Chondrocyte (in vitro differentiated cells): ENCODE measurements around the gene CAV2. TPM values are rescaled to one million over a fixed set of nuclear protein-coding genes. Genes with fewer than 3 reads are reported as not detected.

Experiments used
- DNase-seq: peaks from one replicate; pipeline ENCODE4 v3.0.0; 2021; ENCODE audit warnings: mixed read lengths, low spot score
- H3K27ac Mint-ChIP-seq: one replicate; pipeline ENCODE4 v1.8.0; 2021; ENCODE audit warnings: mild to moderate bottlenecking, moderate library complexity, mixed read lengths; ENCODE audit not compliant: unreplicated experiment
- H3K27me3 Mint-ChIP-seq: 2 replicates; pipeline ENCODE4 v1.8.0; 2021; ENCODE audit warnings: low read depth, mixed read lengths
- H3K36me3 Mint-ChIP-seq: 2 replicates; pipeline ENCODE4 v1.8.0; 2021; ENCODE audit warnings: low read depth, mixed read lengths
- H3K4me1 Mint-ChIP-seq: 2 replicates; pipeline ENCODE4 v1.8.0; 2021; ENCODE audit warnings: low read depth, mild to moderate bottlenecking, mixed read lengths
- H3K4me3 Mint-ChIP-seq: one replicate; pipeline ENCODE4 v1.8.0; 2021; ENCODE audit warnings: mild to moderate bottlenecking, moderate library complexity, mixed read lengths; ENCODE audit not compliant: unreplicated experiment
- H3K9me3 Mint-ChIP-seq: 2 replicates; pipeline ENCODE4 v1.8.0; 2021; ENCODE audit warnings: low read depth, mixed read lengths
- total RNA-seq: library from RNA; stranded (reverse); gene quantifications from 3 replicates; pipeline ENCODE4 v1.2.1, GENCODE V29; 2021
- TF ChIP-seq, protein P1 (sequence below): fragments of 200-600 bp; sonication (generic); IDR thresholded peaks from 2 replicates; pipeline ENCODE4 v1.5.0; 2021; ENCODE audit warnings: antibody characterized with exemption, mild to moderate bottlenecking, moderate library complexity

The CAV2 gene
- total RNA-seq, 1 donor from 2014 or later, result 127 TPM

DNA sequence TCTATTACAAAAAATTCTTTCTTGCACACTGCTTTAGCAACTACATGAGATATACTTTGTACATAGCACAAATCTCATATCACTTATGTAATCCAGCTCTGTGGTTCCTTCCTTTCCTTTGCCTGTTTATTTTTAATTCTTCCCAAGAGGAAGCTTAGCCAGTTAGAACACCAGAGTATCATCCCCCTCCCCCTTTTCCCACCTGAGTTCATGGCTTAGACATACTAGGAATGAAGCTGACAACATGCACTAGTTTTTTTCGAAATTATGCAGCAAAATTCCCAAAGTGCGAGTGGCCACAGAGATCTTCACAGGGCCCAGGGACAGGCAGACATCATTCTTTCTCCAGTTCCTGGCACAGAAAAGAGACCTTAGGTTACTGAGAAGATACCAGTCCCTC, 43.1 kb downstream of the CAV2 start:
- peaks cover 27% of the 10 kb centered on the region for H3K36me3 Mint-ChIP-seq
- no peaks in the 10 kb centered on the region for H3K9me3 Mint-ChIP-seq
- peaks cover 63% of the 10 kb centered on the region for H3K4me1 Mint-ChIP-seq
- H3K27ac Mint-ChIP-seq, result peak overlapping the region; percentile 73
- H3K4me3 Mint-ChIP-seq, result no peak overlapping the region
- DNase-seq, result no peak
- TF ChIP-seq, protein P1, sequence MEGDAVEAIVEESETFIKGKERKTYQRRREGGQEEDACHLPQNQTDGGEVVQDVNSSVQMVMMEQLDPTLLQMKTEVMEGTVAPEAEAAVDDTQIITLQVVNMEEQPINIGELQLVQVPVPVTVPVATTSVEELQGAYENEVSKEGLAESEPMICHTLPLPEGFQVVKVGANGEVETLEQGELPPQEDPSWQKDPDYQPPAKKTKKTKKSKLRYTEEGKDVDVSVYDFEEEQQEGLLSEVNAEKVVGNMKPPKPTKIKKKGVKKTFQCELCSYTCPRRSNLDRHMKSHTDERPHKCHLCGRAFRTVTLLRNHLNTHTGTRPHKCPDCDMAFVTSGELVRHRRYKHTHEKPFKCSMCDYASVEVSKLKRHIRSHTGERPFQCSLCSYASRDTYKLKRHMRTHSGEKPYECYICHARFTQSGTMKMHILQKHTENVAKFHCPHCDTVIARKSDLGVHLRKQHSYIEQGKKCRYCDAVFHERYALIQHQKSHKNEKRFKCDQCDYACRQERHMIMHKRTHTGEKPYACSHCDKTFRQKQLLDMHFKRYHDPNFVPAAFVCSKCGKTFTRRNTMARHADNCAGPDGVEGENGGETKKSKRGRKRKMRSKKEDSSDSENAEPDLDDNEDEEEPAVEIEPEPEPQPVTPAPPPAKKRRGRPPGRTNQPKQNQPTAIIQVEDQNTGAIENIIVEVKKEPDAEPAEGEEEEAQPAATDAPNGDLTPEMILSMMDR, result no peak
- no peaks in the 10 kb centered on the region for H3K27me3 Mint-ChIP-seq

DNA sequence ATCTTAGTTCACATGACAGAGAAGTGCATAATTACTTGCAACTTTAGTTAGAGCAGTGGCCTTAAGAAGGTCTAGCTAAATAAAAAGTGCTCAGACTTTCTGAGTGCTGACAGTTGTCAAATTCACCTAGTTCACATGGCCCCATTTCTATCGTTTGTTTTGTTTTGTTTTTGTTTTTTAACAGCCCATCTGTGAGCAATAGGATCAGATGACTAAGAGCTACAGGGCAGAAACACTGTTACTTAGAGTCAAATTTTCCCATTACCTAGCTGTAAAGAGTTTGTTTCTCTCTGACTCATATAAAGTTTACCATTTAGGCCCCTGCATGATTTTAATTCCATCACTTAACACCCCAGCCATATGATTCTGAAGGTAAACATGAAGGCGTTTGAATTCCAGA, 44.1 kb downstream of the CAV2 start:
- peak overlapping the region; percentile 73 for H3K27ac Mint-ChIP-seq
- no peaks in the 10 kb centered on the region for H3K9me3 Mint-ChIP-seq
- no peak for DNase-seq
- no peaks in the 10 kb centered on the region for H3K27me3 Mint-ChIP-seq
- peaks cover 31% of the 10 kb centered on the region for H3K36me3 Mint-ChIP-seq
- TF ChIP-seq, protein P1, result no peak
- H3K4me3 Mint-ChIP-seq, result no peak overlapping the region
- H3K4me1 Mint-ChIP-seq, result peaks cover 68% of the 10 kb centered on the region

DNA sequence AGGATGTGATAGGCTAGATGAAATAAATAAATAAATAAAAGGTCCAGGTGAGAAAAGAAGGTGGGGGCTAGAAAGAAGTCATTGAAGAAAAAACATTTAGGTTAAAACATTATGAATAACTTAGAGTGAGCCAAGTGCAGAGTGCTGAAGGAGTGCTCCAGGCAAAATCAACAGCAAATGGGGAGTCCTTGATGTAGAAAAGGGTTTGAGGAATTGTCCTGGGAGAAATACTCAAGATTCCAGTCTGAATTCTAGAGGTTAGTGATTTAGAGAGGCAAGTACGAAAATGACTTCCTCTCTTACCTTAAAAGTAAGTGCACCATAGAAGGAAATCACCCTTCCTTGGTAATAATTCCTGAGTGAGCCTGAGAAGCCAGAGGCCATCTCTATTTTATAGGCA, 44.9 kb downstream of the CAV2 start:
- H3K4me3 Mint-ChIP-seq, result no peak overlapping the region
- TF ChIP-seq, protein P1, result no peak
- no peak for DNase-seq
- H3K27ac Mint-ChIP-seq, result peak overlapping the region; percentile 73
- peaks cover 68% of the 10 kb centered on the region for H3K4me1 Mint-ChIP-seq
- no peaks in the 10 kb centered on the region for H3K9me3 Mint-ChIP-seq
- H3K36me3 Mint-ChIP-seq, result peaks cover 28% of the 10 kb centered on the region
- H3K27me3 Mint-ChIP-seq, result no peaks in the 10 kb centered on the region

DNA sequence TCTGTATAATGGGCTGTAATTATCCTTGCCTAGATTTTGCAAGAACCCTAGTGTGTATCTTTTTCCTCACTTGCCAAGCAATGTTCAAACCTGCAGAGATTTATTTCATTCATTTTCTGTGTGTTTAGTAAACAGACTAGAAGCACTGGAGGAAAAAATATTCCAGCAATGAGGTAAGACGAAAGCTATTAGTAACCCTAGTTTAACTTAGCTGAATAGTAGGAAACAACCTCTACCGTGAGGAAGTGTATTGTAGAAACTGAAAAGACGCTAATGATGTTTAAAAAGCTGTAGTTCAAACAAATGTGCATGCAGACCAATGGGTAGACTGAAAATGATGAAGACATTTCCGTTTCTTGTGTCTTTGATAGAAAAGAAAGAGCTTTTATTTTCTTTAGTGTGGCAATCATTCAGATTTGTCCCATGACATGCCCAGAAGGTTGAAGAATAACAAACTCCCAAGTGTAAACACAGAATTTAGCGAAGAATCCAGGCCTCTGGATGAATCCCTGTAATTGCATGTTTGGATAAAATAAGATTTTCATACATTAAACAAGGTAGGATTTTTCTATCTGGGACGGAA, 46.0 kb downstream of the CAV2 start:
- DNase-seq, result no peak
- Mint-ChIP-seq H3K4me1 (peaks cover 61% of the 10 kb centered on the region), H3K27me3 (no peaks in the 10 kb centered on the region), H3K4me3 (no peak overlapping the region), H3K36me3 (peaks cover 28% of the 10 kb centered on the region), H3K27ac (no peak overlapping the region), H3K9me3 (no peaks in the 10 kb centered on the region)
- TF ChIP-seq, protein P1, result no peak

DNA sequence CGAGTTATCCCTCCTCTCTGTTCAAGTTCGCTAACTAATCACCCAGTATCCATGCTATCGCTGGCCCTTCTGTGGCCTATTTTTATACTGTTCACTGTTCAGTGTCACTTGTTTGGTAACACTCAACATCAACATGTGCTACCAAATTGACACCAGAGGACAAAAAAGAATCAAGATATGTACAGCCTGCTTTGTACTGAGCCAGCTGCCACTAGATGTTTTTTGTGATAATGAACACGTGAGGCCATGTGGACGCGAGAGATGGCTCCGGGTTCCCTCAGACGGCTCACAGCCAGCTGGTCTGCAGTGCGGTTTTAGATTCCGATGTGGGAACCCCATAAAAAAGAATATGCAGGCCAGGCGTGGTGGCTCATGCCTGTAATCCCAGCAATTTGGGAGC, 46.5 kb downstream of the CAV2 start:
- TF ChIP-seq, protein P1, result no peak
- DNase-seq, result no peak
- Mint-ChIP-seq H3K4me3 (no peak overlapping the region), H3K9me3 (no peaks in the 10 kb centered on the region), H3K36me3 (peaks cover 26% of the 10 kb centered on the region), H3K27ac (no peak overlapping the region), H3K4me1 (peaks cover 58% of the 10 kb centered on the region), H3K27me3 (no peaks in the 10 kb centered on the region)
